PC-3 (cell line): ENCODE data around the gene CPLX1.

Experiments
- EZH2 ChIP-seq: fragments of 300-600 bp; sonication (generic); IDR thresholded peaks from one replicate; pipeline ENCODE4 v1.6.1; 2017; ENCODE audit warnings: antibody characterized with exemption, mild to moderate bottlenecking, low read length; ENCODE audit not compliant: unreplicated experiment
- TF ChIP-seq, protein P1 (sequence below): fragments of 300-600 bp; sonication (generic); conservative IDR thresholded peaks from 2 replicates; pipeline ENCODE4 v1.5.1; 2017; ENCODE audit warnings: antibody characterized with exemption, low read depth, mild to moderate bottlenecking, low read length

DNA sequence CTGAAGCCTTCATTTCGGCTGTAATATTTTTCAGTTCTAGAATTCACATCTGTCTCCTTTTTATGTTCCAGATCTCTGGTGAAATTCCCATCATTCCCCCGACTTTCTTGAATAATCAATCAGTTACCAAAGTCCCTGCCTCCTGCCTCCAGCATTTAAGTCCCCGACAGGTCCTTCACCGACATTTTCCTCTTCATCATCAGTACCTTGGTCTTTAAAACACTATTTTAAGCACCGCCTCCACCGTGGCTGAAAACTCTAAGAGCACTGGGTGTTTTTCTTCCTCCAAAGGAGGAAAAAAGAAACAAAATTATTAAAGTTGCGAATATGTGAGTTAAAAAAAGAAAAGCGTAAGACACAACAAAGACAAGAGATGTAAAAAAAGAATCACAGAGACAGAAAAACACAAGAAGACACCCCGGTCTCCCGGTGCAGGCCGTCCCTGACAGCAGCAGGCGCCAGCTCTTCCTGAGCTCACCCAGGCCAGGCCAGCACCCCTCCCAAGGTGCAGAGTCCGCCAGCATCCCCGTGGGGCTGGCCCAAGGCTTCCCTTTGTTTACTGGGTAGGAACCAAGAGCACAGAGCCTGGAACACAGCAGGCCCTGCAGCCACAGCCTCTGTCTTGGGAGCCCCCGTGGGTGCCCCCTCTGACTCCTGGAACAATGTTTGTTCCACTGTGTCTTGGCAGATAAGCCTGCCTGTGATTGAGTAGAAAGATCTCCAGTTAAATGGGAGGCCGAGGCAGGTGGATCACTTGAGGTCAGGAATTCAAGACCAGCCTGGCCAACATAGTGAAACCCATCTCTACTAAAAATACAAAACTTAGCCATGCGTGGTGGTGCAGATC lies 49.3 kb upstream of the CPLX1 start:
- TF ChIP-seq, protein P1, sequence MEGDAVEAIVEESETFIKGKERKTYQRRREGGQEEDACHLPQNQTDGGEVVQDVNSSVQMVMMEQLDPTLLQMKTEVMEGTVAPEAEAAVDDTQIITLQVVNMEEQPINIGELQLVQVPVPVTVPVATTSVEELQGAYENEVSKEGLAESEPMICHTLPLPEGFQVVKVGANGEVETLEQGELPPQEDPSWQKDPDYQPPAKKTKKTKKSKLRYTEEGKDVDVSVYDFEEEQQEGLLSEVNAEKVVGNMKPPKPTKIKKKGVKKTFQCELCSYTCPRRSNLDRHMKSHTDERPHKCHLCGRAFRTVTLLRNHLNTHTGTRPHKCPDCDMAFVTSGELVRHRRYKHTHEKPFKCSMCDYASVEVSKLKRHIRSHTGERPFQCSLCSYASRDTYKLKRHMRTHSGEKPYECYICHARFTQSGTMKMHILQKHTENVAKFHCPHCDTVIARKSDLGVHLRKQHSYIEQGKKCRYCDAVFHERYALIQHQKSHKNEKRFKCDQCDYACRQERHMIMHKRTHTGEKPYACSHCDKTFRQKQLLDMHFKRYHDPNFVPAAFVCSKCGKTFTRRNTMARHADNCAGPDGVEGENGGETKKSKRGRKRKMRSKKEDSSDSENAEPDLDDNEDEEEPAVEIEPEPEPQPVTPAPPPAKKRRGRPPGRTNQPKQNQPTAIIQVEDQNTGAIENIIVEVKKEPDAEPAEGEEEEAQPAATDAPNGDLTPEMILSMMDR, result no peak
- TF ChIP-seq EZH2, result no peak
